Omental fat pad (tissue), 4 donors: ENCODE data around the gene MRPL4. TPM values are rescaled to one million over a fixed set of nuclear protein-coding genes. Genes with fewer than 3 reads are reported as not detected.

Experiments used
- ATAC-seq: fragments of 150-250 bp; one replicate; pipeline ENCODE4 v1.9.1; 2016; ENCODE audit warnings: mild to moderate bottlenecking, moderate library complexity; ENCODE audit not compliant: low FRiP score
- DNase-seq: peaks from one replicate; pipeline ENCODE4 v3.0.0-alpha.2; 2019; ENCODE audit warnings: low spot score
- small RNA-seq: library from RNA; depleted of rRNA; stranded (forward); fragments of <200 nt; gene quantifications from one replicate; pipeline ENCODE3, GENCODE V24; 2016
- total RNA-seq, 4 donors: library from RNA; depleted of rRNA; stranded (reverse); fragments of >200 nt; gene quantifications; one replicate each; pipeline ENCODE4 v1.1.0, GENCODE V29; 2016
- TF ChIP-seq, protein P1 (sequence below), 3 donors: fragments of 450-650 bp; IDR thresholded peaks; one replicate each; pipeline ENCODE4 v1.5.1; 2016 to 2017; ENCODE audit warnings: antibody characterized with exemption in 3 of 3, mild to moderate bottlenecking in 3 of 3, moderate library complexity in 2 of 3

MRPL4 gene
- total RNA-seq, 4 donors from 2014 or later, result 44.6 to 73.3 (median 65.7) TPM

DNA sequence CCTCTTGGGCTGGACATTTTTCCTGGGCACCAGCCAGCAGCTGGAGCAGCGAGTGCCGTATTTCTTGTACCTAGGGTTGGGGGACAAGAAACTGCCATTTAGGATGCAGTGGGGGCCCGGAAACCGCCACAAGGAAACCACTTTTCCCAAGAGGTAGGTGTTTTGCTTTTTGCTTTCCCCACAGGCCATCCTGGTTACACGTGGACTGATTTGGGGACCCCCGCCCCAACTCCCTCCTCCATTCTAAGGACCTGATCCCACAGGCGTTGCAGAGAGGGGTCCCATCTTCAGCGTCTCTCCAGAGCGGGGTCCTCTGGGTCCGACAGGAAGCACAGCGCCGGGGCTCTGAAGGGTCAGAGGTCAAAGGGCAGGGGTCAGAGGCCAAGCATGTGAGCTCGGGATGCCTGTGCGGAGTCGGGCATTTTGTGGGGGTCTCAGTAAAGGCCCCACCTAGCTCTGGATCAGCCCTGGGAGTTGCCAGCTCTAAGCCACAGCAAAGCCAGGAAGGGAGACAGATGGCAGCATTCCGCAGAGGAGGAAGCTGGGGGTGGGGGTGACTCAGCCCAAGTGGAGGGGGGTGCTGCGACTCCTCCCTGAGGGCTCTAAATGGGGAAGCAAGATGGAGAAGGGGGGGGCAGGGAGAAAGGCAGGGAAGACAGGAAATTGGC is 53.3 kb downstream of the MRPL4 start:
- no peak for DNase-seq
- ATAC-seq, result no peak

GRCh38 chr19:10306327-10306726 is 54.3 kb downstream of the MRPL4 start:
- no peak for DNase-seq
- TF ChIP-seq, protein P1, sequence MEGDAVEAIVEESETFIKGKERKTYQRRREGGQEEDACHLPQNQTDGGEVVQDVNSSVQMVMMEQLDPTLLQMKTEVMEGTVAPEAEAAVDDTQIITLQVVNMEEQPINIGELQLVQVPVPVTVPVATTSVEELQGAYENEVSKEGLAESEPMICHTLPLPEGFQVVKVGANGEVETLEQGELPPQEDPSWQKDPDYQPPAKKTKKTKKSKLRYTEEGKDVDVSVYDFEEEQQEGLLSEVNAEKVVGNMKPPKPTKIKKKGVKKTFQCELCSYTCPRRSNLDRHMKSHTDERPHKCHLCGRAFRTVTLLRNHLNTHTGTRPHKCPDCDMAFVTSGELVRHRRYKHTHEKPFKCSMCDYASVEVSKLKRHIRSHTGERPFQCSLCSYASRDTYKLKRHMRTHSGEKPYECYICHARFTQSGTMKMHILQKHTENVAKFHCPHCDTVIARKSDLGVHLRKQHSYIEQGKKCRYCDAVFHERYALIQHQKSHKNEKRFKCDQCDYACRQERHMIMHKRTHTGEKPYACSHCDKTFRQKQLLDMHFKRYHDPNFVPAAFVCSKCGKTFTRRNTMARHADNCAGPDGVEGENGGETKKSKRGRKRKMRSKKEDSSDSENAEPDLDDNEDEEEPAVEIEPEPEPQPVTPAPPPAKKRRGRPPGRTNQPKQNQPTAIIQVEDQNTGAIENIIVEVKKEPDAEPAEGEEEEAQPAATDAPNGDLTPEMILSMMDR (IDR thresholded peaks at IDR 0.05), result no peak
- ATAC-seq, result no peak

More for the DNA sequence above, 53.3 kb downstream of the MRPL4 start:
- TF ChIP-seq, protein P1 (IDR thresholded peaks at IDR 0.05), result no peak

DNA sequence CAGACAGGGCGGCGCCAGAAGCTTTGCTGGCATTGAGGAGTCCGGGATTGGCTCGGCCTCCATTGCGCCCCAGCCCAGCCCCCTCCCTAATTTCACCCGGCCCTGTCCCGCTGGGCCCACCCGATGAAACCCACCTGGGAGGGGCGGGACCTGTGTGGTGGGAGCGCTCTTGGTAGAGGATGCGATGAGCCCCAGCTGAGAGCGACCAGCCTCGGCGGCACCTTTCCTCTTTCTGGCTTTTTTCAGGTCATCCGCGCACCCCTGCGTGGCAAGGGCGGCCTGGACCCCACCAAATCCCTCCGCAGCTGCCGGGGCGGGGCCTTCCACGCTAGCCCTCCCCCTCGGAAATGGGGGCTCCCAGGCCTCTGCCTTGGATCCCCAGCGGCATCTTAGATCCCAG is 57.4 kb downstream of the MRPL4 start, which contains the start of gene ZGLP1:
Gene ZGLP1, minus strand, starts transcription at position 393 of the 400 bp plus-strand sequence.
- DNase-seq (no peak), ATAC-seq (no peak)

More for the DNA sequence above, 57.4 kb downstream of the MRPL4 start, which contains the start of gene ZGLP1:
- TF ChIP-seq, protein P1 (IDR thresholded peaks at IDR 0.05), result no peak

Small RNA genes lying within 50 kb of the gene (small RNA-seq; reads per million reads assigned to genes)
- not detected for gene AC011511.1
- not detected for gene MIR4322

Other genes starting within 250 kb of the MRPL4 start
- 10 to 100 TPM; 11.5 to 74.1 (median 25.0) TPM for gene COL5A3, start 241.7 kb upstream of the MRPL4 start, total RNA-seq
- gene RDH8, start 238.7 kb upstream of the MRPL4 start, total RNA-seq, result not detected
- gene SHFL, start 165.9 kb upstream of the MRPL4 start, total RNA-seq, result 10 to 100 TPM; 20.7 to 36.7 (median 27.7) TPM
- under 1 TPM in 3 of 4 donors, not detected in 1; 0.31 to 0.84 (median 0.37) TPM for gene ANGPTL6, start 149.5 kb upstream of the MRPL4 start, total RNA-seq
- gene PPAN, start 145.9 kb upstream of the MRPL4 start, total RNA-seq, result 10 to 100 TPM; 25.0 to 79.7 (median 32.0) TPM
- 10 to 100 TPM in 1 of 4 donors, 1 to 10 TPM in 3; 2.7 to 18.7 (median 4.7) TPM for gene P2RY11, start 140.5 kb upstream of the MRPL4 start, total RNA-seq
- 100 to 1,000 TPM; 223 to 282 (median 242) TPM for gene EIF3G, start 132.3 kb upstream of the MRPL4 start, total RNA-seq
- gene DNMT1, start 57.3 kb upstream of the MRPL4 start, total RNA-seq, result 10 to 100 TPM; 38.4 to 84.7 (median 50.2) TPM
- 10 to 100 TPM; 15.1 to 16.8 (median 15.9) TPM for gene S1PR2, start 20.9 kb upstream of the MRPL4 start, total RNA-seq
- 100 to 1,000 TPM in 2 of 4 donors, 10 to 100 TPM in 2; 20.7 to 286 (median 81.0) TPM for gene ICAM1, start 18.9 kb downstream of the MRPL4 start, total RNA-seq
- gene ICAM4, start 34.7 kb downstream of the MRPL4 start, total RNA-seq, result 1 to 10 TPM in 3 of 4 donors, under 1 TPM in 1; 0.82 to 7.5 (median 2.0) TPM
- 1 to 10 TPM in 1 of 4 donors, under 1 TPM in 3; 0.31 to 1.1 (median 0.53) TPM for gene ICAM5, start 37.7 kb downstream of the MRPL4 start, total RNA-seq
- gene ZGLP1, start 57.6 kb downstream of the MRPL4 start, total RNA-seq, result 1 to 10 TPM in 1 of 4 donors, under 1 TPM in 3; 0.19 to 2.4 (median 0.94) TPM
- gene FDX2, start 63.8 kb downstream of the MRPL4 start, total RNA-seq, result 10 to 100 TPM in 3 of 4 donors, 1 to 10 TPM in 1; 9.0 to 26.2 (median 17.8) TPM
- 10 to 100 TPM; 12.4 to 23.9 (median 15.8) TPM for gene RAVER1, start 81.3 kb downstream of the MRPL4 start, total RNA-seq
- 10 to 100 TPM in 1 of 4 donors, 1 to 10 TPM in 3; 7.7 to 41.1 (median 9.4) TPM for gene ICAM3, start 87.4 kb downstream of the MRPL4 start, total RNA-seq
- gene TYK2, start 128.4 kb downstream of the MRPL4 start, total RNA-seq, result 100 to 1,000 TPM in 1 of 4 donors, 10 to 100 TPM in 3; 60.2 to 137 (median 76.9) TPM
- gene CDC37, start 151.3 kb downstream of the MRPL4 start, total RNA-seq, result 100 to 1,000 TPM; 146 to 308 (median 195) TPM
- gene PDE4A, start 168.3 kb downstream of the MRPL4 start, total RNA-seq, result 10 to 100 TPM in 3 of 4 donors, 1 to 10 TPM in 1; 9.8 to 30.3 (median 16.2) TPM